ENCODE measurements around the gene TBC1D5.

GRCh38 chr3:17234382-17234781 is 508.0 kb downstream of the TBC1D5 start:
- TF ChIP-seq CTCF (IDR thresholded peaks at IDR 0.05; ENCODE audit: low read depth, low read length, poor library complexity, severe bottlenecking) (no peak), EZH2phosphoT487 (IDR thresholded peaks at IDR 0.05; ENCODE audit: borderline replicate concordance, low read length) (no peak)
